GM18519 (cell line): ENCODE data around the gene RASA1.
"Not testable (repeated sequence)": the region's sequence is repeated elsewhere in the genome, so short reads cannot be mapped to it uniquely, and the experiment has no call there.

ENCODE experiments used
- ATAC-seq: cut with Tn5 transposase; IDR thresholded peaks from one replicate; pipeline ENCODE4 v1.9.1; 2021; ENCODE audit warnings: mild to moderate bottlenecking, moderate library complexity; ENCODE audit not compliant: unreplicated experiment, low FRiP score

RASA1 gene

GRCh38 chr5:87278590-87279100, 11.0 kb downstream of the RASA1 start:
- ATAC-seq = no peak

- peak; percentile 32 for ATAC-seq
These were observed 14.6 kb downstream of the RASA1 start for GRCh38 chr5:87282269-87282668.

- ATAC-seq = not testable (repeated sequence)
These were observed 19.6 kb downstream of the RASA1 start for GRCh38 chr5:87287266-87287665.

DNA sequence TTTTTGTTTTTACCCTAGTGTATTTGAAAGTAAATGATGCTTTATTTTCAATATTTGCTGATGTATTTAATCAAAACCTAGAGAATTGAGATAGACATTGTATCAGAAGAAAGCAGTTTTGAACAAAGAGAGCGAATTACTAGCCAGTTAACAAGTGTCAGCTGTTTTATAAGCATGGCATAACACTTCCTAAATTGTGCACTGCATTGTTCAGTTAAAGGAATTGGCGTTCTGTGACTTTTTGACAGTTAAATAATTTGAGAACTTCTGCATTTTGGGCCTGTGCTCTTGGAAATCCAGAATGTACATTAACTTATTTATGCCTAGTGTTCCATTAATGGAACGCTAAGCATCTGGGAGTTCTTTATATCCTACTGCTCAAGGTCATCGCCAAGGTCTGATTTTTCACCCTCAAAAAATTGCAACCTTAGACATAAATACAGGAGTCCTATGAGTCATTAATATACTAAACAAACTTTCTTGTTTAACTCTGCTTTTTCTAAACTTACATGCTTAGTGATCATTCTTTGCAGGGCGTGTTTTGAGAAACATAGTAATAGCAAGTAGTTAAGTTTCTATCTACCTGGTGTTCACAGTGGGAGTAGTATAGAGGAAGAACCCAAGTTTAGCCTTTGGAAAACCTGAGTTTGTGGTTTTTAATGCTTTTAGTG, 31.1 kb downstream of the RASA1 start:
- no peak for ATAC-seq

GRCh38 chr5:87300176-87300575, 32.5 kb downstream of the RASA1 start:
- no peak for ATAC-seq

GRCh38 chr5:87300744-87301143, 33.1 kb downstream of the RASA1 start:
- ATAC-seq = no peak

GRCh38 chr5:87302061-87302460, 34.4 kb downstream of the RASA1 start:
- ATAC-seq = no peak

DNA sequence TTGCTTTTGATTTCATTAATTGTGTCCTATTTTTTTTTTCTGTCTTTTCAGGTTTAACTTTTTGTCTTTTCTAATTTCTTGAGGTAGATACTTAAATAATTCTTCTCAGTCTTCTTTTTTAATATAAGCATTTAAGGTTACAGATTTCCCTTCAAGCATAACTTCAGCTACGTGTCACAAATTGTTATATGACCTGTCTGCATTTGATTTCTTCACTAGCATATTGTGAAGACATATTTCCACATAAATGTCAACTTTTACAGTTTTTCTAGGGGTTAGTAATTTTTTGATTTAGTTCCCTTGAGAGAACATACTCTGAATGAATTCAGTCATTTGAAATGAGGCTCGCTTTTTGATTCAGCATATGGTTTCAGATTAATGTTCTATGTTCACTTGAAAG, 35.6 kb downstream of the RASA1 start:
- ATAC-seq = no peak

- ATAC-seq = not testable (repeated sequence)
These were observed 38.4 kb downstream of the RASA1 start for GRCh38 chr5:87306090-87306489.

GRCh38 chr5:87307796-87308423, 40.2 kb downstream of the RASA1 start:
- ATAC-seq = peak; percentile 79

DNA sequence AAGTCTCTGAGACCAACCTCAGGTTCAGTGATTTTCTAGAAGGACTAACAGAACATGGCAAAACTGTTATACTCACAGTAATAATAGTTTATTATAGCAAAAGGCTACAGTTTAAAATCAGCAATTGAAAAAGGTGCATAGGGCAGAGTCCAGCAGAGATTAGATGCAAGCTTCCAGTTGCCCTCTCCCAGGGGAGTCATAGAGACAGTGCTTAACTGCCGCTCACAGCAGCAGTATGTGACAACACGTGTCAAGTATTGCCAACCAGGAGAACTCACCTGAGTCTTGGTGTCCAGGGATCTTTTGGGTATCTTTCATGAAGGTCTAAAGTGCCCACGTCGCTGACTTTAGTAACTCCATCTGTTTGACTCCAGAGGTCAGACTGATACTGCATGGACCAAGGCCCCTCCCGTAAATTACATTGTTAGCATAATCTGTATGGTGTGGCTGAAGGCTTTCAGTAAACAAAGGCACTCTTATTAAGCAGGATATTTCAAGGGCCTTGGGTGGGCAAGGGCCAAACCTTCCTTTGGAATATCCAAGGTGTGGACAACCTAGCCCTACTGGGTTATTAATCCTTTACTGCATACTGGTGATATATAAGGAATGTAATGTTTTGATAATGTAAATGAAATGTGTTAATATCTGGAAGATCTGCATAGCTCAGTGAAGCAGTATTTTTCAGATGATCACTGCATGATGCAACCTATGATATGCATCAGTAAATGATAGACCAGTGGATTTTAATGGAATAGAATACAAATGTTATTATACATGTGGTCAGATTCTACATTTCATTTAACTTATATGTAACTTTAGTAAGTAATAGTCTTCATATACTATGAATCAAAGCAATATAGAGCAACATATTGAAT, 44.0 kb downstream of the RASA1 start:
- ATAC-seq = no peak

GRCh38 chr5:87313216-87313615, 45.5 kb downstream of the RASA1 start:
- ATAC-seq = no peak

DNA sequence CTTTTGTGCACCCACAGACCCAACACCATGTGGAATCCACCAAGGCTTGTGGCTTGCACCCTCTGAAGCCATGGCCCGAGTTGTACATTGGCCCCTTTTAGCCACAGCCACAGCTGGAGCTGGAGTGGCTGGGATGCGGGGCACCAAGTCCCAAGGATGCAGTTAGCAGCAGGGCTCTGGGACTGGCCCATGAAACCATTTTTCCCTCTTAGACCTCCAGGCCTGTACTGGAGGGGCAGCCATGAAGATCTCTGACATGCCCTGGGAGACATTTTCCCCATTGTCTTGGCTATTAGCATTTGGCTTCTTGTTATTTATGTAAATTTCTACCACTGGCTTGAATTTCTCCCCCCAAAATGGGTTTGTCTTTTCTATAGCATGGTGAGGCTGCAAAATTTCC, 51.8 kb downstream of the RASA1 start:
- no peak for ATAC-seq

DNA sequence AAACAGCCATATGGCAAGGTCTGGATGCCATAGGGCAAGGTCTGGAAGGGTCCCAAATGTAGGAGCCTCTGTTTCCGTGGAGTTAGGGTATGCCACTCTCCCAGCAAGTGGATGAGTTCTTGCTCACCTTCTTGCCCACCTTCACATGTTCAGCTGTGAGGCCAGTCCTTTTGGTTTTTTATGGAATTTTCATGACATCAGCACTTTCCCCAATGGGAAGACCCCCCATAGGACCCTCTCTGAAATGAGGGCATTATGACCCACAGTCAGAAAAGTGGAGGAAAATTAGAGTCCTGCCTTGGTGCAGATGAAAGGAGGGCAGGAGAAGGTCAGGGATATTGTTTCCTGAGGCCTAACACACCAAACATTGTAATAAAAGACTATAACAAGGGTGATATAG, 53.9 kb downstream of the RASA1 start:
- ATAC-seq = no peak

DNA sequence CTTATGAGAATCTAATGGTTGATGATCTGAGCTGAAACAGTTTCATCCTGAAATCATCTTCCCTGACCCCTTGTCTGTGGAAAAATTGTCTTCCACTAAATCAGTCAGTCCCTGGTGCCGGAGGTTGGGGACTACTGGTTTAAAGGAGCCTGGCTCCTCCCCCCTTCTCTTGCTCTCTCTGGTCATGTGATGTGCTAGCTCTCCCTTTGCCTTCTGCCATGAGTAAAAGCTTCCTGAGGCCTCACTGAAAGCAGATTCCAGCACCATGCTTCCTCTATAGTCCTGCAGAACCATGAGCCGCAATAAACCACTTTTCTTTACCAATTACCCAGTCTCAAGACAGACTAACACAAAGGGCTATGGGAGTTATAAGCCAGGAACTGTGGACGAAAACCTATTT, 54.7 kb downstream of the RASA1 start:
- ATAC-seq = no peak

GRCh38 chr5:87327998-87328397, 60.3 kb downstream of the RASA1 start:
- no peak for ATAC-seq

DNA sequence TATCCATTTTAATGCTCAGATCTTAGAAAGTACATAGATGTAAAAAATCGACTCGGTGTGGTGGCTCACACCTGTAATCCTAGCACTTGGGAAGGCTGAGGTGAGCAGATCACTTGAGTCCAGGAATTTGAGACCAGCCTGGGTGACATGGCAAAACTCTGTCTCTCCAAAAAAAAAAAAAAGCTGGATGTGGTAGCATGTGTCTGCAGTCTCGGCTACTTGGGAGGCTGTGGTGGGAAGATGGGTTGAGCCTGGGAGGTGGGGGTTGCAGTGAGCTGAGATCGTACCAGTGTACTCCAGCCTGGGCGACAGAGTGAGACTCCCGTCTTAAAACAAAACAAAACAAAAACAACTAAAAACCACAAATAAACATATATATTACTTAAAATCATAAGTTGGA, 61.4 kb downstream of the RASA1 start:
- ATAC-seq = no peak

DNA sequence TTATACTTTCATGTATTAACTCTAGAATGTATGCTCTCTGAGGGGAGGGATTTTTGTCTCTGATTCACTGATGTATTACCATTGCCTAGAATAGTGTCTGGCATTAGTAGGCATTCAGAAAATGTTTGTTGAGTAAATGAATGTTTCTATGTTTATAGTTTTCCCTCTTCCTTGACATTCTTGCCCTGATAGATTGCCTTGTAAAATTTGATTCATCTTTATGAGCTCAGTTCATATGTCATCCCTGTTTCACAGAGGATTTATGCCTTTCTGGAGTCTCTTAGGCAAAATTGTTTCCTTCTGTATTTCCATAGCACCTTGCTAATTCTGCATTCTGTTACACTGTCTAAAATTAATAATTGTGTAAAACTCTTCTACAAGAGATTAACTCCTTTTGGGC, 72.3 kb downstream of the RASA1 start:
- ATAC-seq = no peak

- ATAC-seq = peak; percentile 100
These were observed 73.0 kb downstream of the RASA1 start for GRCh38 chr5:87340716-87341115.

DNA sequence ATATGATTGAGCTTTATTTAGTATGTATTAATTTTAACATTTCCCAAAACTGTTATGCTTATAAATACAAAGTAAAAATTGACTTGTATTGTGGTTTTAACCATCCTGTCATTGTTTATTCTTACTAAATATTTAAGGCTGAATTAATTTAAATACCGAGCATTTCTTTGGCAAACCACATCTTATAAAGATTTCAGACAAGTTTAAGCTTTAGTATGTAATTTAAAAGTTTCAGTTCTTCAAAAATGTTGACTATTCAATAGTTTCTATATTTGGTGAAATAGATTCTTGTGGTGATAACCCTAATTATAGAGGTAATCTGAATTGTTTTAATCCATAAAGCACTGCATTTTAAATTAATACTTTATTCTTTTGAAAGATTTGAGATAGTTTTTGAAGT, 79.6 kb downstream of the RASA1 start:
- ATAC-seq = peak; percentile 48

GRCh38 chr5:87347841-87348240, 80.2 kb downstream of the RASA1 start:
- ATAC-seq = no peak
